ENCODE results near the gene TADA2B.
A peak's percentile ranks its signal among the peaks of the same experiment; 100 is the strongest.

Gene TADA2B

GRCh38 chr4:7043284-7044136, at the start of gene TADA2B:
Gene TADA2B (plus strand): TSS chr4:7043372. CDS start chr4:7043580, 208 bp downstream.
- no peak for DNase-seq

DNA sequence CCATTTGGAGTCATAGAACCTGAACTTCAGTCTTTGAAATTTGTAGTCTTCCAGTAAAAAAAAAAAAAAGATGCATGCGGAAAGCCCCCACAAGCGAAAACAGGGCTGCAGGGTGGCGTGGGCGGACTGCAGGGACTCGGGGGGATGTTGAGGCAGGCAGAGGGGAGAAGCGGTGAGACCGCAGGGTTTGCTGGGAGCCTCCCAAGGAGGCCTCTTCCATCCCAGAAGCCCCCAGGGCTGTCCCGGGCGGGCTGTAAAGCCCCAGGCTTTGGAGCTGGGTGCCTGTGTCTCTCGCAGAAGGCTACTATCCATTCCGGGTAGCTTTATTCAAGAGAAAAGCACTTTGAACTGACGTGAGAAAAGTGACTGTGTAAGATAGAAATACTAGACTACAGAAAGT, 46.7 kb upstream of the TADA2B start:
- DNase-seq = no peak

DNA sequence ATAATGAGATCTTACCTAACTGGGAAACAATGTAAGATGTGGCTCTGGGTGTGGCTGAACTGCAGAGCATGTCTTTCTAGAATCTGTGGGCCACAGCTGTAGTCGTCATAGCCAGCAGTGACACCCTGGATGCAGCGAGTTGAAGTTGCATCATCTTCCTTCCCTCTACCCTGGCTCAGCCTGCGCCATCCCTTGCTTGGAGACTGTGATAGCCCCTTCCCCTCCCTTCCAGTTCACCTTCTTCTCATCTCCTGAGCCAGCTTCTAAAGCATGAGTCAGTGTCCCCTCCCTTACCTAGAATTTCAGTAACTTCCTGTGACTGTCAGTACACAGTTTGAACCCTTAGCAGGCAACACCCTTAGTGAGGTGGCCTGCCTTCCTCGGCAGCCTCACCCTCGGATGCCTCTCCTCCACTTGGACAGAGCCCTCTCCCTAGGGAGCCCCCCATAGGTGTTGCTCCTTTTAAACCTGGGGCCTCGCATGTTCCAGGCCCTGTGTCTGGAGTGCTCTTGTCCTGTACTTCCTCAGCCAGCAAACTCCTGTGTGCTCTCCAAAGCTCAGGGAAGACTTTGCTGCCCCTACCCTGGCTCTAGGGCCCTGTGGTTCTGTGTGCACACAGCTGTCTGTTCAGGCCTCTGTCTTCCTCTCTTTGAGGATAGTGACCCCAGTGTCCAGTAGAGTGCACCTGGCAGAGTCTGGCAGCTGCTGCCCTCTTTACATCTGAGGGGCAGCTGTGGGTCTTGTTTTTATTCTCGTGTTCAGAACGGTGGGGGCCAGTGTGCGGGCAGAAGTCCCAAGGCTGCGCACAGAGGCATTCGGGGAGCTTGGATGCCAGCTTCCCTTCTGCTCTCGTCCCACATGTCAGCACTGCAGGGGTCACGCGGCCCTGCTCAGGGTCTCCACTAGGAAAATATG, 43.7 kb upstream of the TADA2B start:
- no peak for DNase-seq

- no peak for DNase-seq
Observed at GRCh38 chr4:7000421-7001176, 42.6 kb upstream of the TADA2B start.

- no peak for DNase-seq
Observed at GRCh38 chr4:7001271-7001670, 41.9 kb upstream of the TADA2B start.

GRCh38 chr4:7002336-7002735, 40.8 kb upstream of the TADA2B start:
- DNase-seq = no peak

DNA sequence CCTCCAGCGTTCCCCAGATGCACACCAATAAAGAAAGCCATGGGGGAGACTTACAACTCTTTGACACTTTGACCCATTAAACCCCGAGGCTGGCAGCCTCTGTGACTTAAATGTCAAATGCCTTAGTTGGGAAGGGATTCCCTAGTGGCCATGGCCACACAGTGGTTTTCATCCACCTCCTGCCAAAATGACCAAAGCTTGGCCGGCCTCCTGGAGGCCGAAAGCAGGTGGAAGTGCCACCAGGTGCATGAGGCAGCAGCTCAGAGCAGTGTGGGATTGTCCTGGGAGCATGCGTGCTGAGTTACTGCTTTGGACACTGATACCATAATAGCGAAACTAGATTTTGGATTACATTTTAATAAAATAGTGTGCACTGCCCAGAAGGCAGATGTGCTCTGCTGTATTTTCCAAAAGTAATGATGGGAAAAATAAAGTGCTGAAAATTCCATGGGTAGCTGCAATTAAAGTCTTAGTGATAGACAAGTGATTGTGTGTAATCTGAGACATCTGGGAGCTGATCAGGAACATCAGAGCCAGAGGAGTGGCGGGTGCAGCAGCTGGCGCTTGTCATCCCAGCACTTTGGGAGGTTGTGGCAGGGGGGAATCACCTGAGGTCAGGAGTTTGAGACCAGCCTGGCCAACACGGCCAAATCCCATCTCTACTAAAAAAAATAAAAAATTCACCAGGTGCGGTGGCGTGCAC, 39.8 kb upstream of the TADA2B start:
- no peak for DNase-seq

- DNase-seq = no peak
Observed at GRCh38 chr4:7003879-7004240, 39.3 kb upstream of the TADA2B start.

- peak; percentile 79 for DNase-seq
Observed at GRCh38 chr4:7004331-7004730, 38.8 kb upstream of the TADA2B start.

DNA sequence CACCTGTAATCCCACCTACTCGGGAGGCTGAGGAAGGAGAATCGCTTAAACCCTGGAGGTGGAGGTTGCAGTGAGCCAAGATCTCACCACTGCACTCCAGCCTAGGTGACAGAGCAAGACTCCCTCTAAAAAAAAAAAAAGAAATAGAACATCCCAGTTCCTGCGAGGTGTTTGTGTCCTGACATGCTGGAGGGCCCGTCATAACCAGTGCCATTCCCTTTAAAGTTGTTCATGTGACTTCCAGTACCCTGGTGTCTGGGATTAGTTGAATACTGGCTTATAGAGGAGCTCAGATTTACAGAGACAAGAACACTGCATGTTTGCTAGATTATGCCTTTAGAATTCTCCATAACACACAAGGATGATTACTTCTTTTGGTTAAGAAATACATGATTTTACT, 37.6 kb upstream of the TADA2B start:
- DNase-seq = no peak

DNA sequence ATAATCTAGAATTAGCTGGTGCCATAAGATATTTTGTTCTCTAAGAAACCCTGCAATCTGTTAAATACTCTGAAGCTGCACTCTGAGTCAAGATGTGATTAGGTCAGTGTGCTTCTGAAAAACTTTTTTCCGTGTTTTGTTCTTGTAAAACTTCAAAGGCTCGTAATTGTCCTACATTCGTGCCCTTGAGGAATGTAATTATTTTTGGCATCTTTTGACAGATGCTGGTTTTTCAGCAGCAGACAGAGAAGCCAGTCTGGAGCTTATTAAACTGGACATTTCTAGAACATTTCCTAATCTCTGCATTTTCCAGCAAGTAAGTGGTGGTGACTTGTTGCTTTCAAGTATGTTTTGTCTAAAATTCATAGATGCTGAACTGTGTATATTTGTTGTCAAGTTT, 36.8 kb upstream of the TADA2B start:
- DNase-seq = no peak

DNA sequence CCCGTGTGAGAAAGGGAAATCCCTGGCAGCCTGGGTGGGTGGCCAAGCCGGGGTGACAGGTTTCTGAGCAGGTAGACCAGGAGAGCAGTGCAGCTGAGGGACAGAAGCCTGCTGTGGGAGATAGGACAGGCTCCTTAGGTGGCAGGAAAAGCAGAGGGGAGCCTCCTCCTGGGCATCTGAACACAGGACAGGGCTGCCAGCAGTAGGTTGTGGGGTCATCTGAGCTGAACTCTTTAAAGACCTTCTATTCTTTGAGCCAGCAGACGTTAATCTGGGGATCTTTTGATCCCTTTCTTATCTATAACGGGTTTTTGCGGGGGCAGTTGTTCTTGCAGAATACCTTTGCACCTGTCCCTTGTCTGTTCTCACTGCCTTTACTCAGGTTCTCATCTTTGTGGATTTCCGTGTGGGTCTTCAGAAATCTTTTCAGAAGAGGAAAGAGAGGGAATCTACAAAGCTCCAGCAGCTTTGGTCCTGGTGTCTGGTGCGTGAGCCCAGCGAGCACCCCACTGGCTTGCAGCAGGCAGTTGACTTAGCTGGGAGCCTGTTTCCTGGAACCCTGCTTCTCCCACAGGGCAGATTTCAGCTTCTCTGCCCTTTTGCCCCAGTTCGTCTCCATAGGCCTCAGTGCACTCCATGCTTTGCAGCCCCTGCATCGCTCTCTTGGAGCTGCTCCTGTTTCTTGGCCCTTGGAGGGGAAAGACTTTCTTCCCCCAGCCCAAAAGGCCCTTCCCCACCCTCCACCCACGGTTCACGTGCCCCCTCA, 35.8 kb upstream of the TADA2B start:
- no peak for DNase-seq

- no peak for DNase-seq
Observed at GRCh38 chr4:7007944-7008343, 35.2 kb upstream of the TADA2B start.

DNA sequence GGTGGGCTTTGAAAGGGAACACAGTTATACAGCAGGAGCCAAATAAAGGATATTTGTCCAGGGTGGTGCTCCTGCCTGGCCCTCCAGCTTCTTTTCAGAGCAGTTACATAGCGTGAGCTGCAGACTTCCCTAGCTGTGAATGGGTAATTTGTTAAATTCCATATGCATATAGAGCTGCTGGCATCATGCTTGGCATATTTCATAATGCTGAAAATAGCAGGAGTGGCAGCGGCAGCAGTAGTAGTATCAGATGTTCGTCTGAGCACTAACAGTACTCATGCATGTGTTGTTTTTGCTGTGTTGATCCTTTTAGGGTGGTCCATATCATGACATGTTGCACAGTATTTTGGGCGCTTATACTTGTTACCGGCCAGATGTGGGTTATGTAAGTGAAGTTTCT, 33.6 kb upstream of the TADA2B start:
- DNase-seq = no peak

GRCh38 chr4:7013175-7013574, 30.0 kb upstream of the TADA2B start:
- DNase-seq = no peak

- DNase-seq = no peak
Observed at GRCh38 chr4:7014815-7015214, 28.4 kb upstream of the TADA2B start.

GRCh38 chr4:7015383-7016035, 27.7 kb upstream of the TADA2B start:
- DNase-seq = no peak

DNA sequence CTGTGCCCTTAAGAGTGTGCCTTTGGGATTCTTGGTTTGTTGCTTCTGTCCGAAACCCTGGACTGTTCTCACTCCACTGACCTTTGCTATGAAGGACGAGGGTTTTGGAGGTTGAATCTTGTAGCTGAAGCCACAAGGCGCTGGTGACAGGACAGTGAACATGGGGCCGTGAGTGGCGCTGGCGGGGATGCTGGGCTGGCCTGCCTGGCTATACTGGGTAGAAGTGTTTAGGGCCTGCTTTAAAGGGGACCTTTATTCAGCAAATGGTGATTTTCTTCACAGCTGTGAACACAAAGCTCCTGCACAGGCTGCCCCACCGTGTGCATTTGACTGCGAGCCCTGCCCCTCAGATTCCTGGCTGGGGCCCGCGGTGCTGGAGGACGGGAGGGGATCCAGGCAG, 27.1 kb upstream of the TADA2B start:
- no peak for DNase-seq

GRCh38 chr4:7016512-7016911, 26.7 kb upstream of the TADA2B start:
- no peak for DNase-seq

GRCh38 chr4:7017446-7018048, 25.6 kb upstream of the TADA2B start:
- DNase-seq = no peak

- no peak for DNase-seq
Observed at GRCh38 chr4:7018281-7018680, 24.9 kb upstream of the TADA2B start.
